Hippocampal formation (tissue), 2 donors: Measurements from ENCODE around the gene ELL.
"Not testable (repeated sequence)": the region's sequence is repeated elsewhere in the genome, so short reads cannot be mapped to it uniquely, and the experiment has no call there.

Experiments
- DNase-seq, 2 donors: peaks; one replicate each; lab custom pipeline; 2025; lab: John Stamatoyannopoulos, UW

Gene ELL

GRCh38 chr19:18531485-18531884, 9.6 kb upstream of the ELL start:
- no peak for DNase-seq

GRCh38 chr19:18529782-18530181, 7.9 kb upstream of the ELL start:
- DNase-seq: no peak

GRCh38 chr19:18526316-18526715, 4.4 kb upstream of the ELL start:
- no peak for DNase-seq

- no peak for DNase-seq
Measured at GRCh38 chr19:18523841-18524240, 2.0 kb upstream of the ELL start.

- DNase-seq: not testable (repeated sequence)
Measured at GRCh38 chr19:18522862-18523440, 1.1 kb upstream of the ELL start.

- DNase-seq: peak; percentile 100
Measured at GRCh38 chr19:18522124-18522861, 423 bp upstream of the ELL start.

GRCh38 chr19:18520848-18521691, 800 bp downstream of the ELL start:
- peak; percentile 8 to 12 for DNase-seq

GRCh38 chr19:18519962-18520847, 1.7 kb downstream of the ELL start:
- peak in 1 of 2 donors; percentile 9 for DNase-seq

- DNase-seq: no peak
Measured at GRCh38 chr19:18518639-18519038, 3.2 kb downstream of the ELL start.

GRCh38 chr19:18517606-18518005, 4.3 kb downstream of the ELL start:
- no peak for DNase-seq

GRCh38 chr19:18515959-18516358, 5.9 kb downstream of the ELL start:
- no peak for DNase-seq

- no peak for DNase-seq
Measured at GRCh38 chr19:18514800-18515682, 6.8 kb downstream of the ELL start.

- no peak for DNase-seq
Measured at GRCh38 chr19:18513868-18514267, 8.0 kb downstream of the ELL start.

GRCh38 chr19:18510216-18510615, 11.7 kb downstream of the ELL start:
- DNase-seq: no peak

GRCh38 chr19:18508585-18508984, 13.3 kb downstream of the ELL start:
- DNase-seq: no peak

- DNase-seq: no peak
Measured at GRCh38 chr19:18507727-18508440, 14.0 kb downstream of the ELL start.

GRCh38 chr19:18507021-18507726, 14.7 kb downstream of the ELL start:
- no peak for DNase-seq

GRCh38 chr19:18506101-18506930, 15.6 kb downstream of the ELL start:
- no peak for DNase-seq
